Measurements from ENCODE around the gene TLK1.

Gene TLK1

DNA sequence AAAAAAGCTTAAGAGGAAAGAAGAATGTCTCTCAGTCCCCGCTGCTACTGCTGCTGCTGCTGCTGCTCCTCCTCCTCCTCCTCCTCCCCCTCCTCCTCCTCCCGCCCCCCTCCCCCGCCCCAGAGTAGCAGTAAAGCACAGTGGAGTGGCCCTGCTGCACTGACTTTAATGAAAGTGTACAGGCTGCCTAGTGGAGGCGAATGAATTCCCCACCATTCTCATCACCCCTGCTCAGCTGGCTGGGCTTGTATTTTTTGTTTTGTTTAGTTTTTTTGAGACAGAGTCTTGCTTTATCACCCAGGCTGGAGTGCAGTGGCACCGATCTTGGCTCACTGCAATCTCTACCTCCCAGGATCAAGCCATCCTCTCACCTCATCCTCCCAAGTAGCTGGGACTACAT, 197.3 kb downstream of the TLK1 start:
- no peak for DNase-seq

DNA sequence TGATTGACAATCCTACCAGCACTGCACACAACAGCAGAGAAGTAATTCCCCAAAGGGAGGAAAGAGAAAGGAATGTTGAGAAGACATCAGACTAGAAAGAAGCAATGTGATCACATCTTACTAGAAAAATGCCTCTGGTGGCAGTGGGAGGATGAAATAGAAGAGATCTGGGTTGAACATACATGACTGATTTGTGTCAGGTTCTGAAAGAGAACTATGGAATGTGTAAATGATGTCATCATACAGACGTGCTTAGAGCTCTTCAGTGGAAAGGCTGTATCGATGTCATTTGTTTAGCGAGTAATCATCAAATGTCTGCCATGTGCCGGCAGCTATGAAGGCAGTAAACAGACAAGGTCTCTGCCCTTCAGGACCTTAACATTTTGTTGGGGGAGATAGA, 206.8 kb downstream of the TLK1 start:
- no peak for DNase-seq

DNA sequence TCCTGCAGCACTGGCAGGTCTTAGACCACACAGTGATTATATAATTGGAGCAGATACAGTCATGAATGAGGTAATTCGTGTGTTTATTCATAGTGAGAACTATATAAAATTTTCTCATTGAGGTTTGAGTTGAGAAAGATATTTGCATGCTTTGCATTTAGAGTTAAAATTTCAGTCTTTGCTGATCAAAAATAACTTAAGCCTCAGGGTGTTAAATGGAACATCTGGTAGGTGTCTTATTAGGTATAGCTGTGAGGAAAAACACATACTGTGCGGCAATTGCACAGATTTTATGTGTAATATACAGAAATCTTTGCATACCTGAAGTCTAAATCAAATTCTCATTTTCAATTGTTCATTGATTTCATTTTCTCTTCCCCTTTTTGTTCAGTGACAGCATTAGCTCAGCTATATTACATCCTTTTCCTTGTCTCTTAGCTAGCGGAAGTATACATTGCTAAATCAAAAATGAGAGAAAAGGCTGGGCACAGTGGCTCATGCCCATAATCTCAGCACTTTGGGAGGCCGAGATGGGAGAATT, 210.4 kb downstream of the TLK1 start:
- DNase-seq, result no peak

- no peak for DNase-seq
Observed at GRCh38 chr2:170949415-170949814, 211.3 kb downstream of the TLK1 start.

- DNase-seq, result no peak
Observed at GRCh38 chr2:170944545-170944944, 216.1 kb downstream of the TLK1 start.

GRCh38 chr2:170943596-170943995, 217.1 kb downstream of the TLK1 start:
- no peak for DNase-seq

DNA sequence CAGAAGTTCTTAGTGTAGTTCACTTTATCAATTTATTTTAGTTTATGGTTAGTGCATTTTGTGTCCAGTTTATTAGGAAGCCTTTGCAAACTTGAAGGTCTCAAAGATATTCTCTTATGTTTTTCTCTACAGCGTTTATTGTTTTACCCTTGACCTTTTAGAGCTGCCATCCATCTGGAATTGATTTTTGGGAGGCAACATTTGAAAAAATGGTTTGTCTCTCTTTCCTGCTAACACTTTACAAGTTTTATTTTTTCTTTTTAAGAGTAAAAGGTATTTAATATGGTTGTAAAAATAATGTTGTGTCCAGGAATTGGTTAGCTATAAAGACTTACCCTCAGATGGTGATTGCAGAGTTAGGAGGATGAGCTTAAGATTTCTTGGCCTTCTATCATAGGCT, 217.7 kb downstream of the TLK1 start:
- DNase-seq, result no peak

DNA sequence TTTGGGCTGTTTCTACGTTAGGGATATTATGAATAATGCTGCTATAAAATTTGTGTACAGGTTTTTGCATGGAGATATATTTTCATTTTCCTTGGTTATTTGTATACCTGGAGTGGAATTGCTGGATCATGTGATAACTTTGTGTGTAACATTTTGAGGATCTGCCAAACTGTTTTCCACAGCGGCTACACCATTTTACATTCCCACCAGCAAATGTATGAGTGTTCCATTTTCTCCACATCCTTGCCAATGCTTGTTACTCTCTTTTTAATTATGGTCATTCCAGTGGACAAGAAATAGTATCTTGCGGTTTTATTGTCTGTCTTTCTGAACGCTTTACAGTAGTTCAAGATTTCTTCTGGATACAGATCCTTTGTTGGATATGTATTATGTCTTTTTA, 218.1 kb downstream of the TLK1 start:
- DNase-seq, result no peak
